ENCODE results near the gene PTBP3.

GRCh38 chr9:112184946-112185345, 148.5 kb downstream of the PTBP3 start:
- TF ChIP-seq CTCF (conservative IDR thresholded peaks at IDR 0.05; ENCODE audit: low read length) (no peak), EZH2phosphoT487 (IDR thresholded peaks at IDR 0.05; ENCODE audit: borderline replicate concordance) (no peak)

All from Loucy (cell line).